HG03571 (cell line): Measurements from ENCODE around the gene UBA6.
"Not testable (repeated sequence)": the region's sequence is repeated elsewhere in the genome, so short reads cannot be mapped to it uniquely, and the experiment has no call there.

Source experiments
- ATAC-seq: cut with Tn5 transposase; IDR thresholded peaks from one replicate; pipeline ENCODE4 v1.9.1; 2021; ENCODE audit not compliant: unreplicated experiment

Gene UBA6

DNA sequence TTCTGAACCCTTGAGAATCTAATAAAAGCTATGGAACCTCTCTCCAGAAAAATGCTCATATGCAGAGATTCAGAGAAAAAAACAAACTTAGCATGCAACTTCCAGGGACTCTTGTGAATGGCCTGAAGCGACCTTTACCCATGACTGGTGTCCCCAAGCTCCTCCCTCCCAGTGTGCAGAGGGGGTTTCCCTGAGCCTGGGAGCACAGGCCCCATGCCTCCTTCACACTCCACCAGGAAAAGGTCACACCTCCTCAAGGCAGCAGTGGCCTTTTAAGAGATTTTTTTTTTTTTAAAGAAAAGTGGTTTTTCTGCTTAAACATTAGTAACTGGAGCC, 13.3 kb upstream of the UBA6 start:
- no peak for ATAC-seq

- no peak for ATAC-seq
Observed at GRCh38 chr4:67713529-67714247, 12.7 kb upstream of the UBA6 start.

GRCh38 chr4:67712650-67713528, 11.9 kb upstream of the UBA6 start:
- ATAC-seq = no peak

GRCh38 chr4:67712000-67712625, 11.2 kb upstream of the UBA6 start:
- ATAC-seq = no peak

DNA sequence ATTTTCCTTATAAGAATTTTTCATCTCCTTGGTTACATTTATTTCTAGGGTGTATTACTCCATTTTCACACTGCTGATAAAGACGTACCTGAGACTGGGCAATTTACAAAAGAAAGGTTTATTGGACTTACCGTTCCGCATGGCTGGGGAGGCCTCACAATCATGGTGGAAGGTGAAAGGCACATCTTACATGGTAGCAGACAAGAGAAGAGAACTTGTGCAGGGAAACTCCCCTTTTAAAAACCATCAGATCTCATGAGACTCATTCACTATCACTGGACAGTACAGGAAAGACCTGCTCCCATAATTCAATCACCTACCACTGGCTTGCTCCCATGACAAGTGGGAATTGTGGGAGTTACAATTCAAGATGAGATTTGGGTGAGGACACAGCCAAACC, 5.7 kb upstream of the UBA6 start:
- ATAC-seq = not testable (repeated sequence)

GRCh38 chr4:67704843-67705242, 3.9 kb upstream of the UBA6 start:
- no peak for ATAC-seq

- no peak for ATAC-seq
Observed at GRCh38 chr4:67702166-67702565, 1.2 kb upstream of the UBA6 start.

DNA sequence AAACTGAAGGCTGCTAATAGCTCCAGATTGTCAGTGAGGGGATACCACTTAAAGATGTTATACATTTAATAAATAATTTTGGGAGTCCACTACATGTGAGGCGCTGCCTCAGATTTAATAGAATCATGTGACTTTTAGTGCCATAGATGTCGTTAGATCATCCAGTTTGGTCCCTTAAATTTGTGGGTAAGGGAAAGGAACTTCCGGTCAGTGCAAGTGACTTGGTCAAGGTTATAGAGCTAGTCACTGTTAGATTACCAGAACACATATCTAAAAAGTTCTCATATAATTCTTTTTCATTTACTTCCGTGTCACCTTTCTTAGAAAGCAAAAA, 529 bp upstream of the UBA6 start:
- ATAC-seq = peak; percentile 11

GRCh38 chr4:67700116-67700737, 728 bp downstream of the UBA6 start:
- ATAC-seq = no peak

GRCh38 chr4:67699603-67700002, 1.4 kb downstream of the UBA6 start:
- ATAC-seq = no peak

DNA sequence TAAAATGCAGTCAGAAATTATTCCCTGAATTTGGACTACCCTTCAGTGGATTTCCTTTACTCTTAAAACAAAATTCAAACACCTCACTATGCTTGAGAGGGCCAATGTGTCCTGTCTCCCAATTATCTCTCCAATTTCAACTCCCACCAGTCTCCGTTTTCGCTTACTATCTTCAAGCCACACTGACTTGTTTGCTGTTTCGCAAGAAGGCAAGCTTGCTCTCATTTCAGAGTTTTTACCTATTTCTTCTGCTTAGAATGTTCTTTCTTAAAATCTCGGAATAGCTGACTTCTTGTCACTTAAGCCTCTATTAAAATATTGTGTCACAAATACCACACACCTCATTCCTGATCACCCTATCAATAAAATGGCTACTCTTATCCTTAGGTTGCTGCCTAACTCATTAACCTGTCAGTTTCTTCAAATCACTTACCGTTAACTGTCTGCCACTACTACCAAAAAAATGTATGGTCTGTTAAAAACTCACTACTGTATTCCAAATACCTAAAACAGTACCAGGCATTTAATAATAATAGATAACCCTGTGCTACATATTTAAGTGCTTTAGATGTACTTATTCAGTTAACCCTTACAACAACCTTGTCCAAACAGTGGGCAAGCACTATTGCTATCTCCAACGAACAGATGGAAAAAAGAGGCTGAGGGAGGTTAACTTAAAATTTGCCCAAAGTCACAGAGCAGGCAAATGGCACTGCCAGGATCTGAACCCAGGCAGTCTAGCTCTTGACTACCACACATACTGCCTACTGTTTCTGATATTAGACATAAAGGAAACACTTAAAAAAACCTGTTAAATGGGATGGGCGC, 2.9 kb downstream of the UBA6 start:
- ATAC-seq = no peak

- no peak for ATAC-seq
Observed at GRCh38 chr4:67696061-67696460, 4.9 kb downstream of the UBA6 start.

- no peak for ATAC-seq
Observed at GRCh38 chr4:67694662-67695061, 6.3 kb downstream of the UBA6 start.

- ATAC-seq = no peak
Observed at GRCh38 chr4:67691328-67691727, 9.6 kb downstream of the UBA6 start.

DNA sequence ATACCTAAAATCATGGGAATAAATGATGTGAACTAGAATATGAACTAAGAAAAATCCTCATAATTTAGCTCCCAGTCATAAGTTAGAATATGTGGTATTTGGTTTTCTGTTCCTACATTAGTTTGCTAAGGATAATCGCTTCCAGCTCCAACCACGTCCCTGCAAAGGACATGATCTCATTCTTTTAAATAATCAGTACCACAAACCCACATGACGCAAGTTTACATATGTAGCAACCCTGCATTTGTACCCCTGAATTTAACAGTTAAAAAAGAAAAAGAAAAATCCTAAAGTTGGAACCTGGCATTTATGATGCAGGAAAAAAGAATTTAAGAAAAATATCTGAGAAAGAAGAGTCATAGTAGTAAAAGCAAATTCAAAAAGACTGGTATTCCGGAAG, 13.3 kb downstream of the UBA6 start:
- no peak for ATAC-seq

- ATAC-seq = no peak
Observed at GRCh38 chr4:67685532-67685859, 15.5 kb downstream of the UBA6 start.

DNA sequence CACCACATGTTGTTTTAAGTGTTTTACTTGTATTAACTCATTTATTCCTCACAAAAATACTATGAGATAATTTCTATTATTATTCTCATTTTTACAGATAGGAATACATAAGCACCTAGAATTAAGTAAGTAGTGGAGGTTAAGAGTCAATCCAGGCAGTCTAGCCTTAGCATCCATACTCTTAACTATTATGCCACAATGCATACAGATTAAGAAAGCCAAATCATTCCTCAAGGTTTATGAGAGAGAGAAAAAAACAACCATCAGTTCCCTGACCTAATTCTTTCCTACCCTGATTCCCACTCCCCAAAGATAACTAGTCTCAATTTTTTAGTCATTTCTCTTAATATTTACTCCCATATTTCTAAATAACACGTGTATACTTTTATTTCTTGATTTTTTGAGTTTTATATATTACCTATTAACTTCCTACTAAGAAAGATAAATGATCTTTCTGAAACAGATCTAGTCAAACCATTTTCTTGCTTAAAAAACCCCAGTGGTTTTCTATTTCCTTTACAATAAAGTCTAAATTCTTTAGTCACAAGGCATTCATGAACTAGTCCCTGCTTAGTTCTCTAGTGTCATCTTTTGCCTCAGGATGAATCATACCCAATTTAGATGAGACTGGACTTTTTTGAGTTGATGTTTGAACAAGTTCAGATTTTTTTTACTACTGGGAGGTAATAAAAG, 16.0 kb downstream of the UBA6 start:
- no peak for ATAC-seq

DNA sequence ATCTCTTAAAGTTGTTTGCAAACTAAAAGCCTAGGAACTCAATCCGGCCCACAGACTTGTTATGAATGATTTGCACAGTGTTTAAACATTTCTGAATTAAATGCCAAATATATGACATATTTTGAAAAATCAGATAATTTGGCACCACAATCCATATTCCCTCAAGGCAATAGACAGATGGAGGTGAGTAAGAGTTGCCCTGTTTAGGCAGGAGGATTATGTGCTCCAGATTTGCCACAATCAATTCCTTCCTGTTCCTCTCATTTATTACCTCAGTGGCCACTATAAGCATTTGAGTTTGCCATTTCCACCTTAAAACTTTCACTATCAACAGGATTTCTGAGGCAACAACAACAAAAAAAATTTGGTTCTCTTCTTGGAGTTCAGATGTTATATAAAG, 18.7 kb downstream of the UBA6 start:
- ATAC-seq = no peak

- no peak for ATAC-seq
Observed at GRCh38 chr4:67680581-67681222, 20.3 kb downstream of the UBA6 start.

- no peak for ATAC-seq
Observed at GRCh38 chr4:67678612-67679011, 22.3 kb downstream of the UBA6 start.
